GM10248 (cell line): ENCODE measurements around the gene PANK1.

Experiments used
- CTCF ChIA-PET: fragments of 300-600 bp; sonication (Branson Sonifier 250); formaldehyde crosslinking; extraction: SDS; loops from one replicate; lab custom pipeline; 2021; ENCODE audit warnings: antibody characterized with exemption; lab: Yijun Ruan, JAX
- POLR2A ChIA-PET: fragments of 350-650 bp; sonication (Branson Sonifier 250); formaldehyde crosslinking; extraction: SDS; loops from one replicate; lab custom pipeline; 2020; ENCODE audit warnings: antibody characterized with exemption; lab: Yijun Ruan, JAX
- DNase-seq: peaks from one replicate; pipeline ENCODE4 v3.0.0; 2012; ENCODE audit errors: extremely low spot score
- CTCF ChIP-seq: IDR thresholded peaks from 2 replicates; pipeline ENCODE4 v1.5.1; 2012; ENCODE audit warnings: mild to moderate bottlenecking, low read depth; ENCODE audit errors: extremely low read depth, missing control alignments, control extremely low read depth

The PANK1 gene

GRCh38 chr10:89634637-89635036 lies 10.4 kb downstream of the PANK1 start:
- ChIA-PET POLR2A (interaction anchor here (1.5 kb wide), 1 partner anchor 9 kb away, joined by 6 read pairs; no protein-coding TSS in a partner anchor), CTCF (interaction anchor here (1.0 to 1.2 kb wide), 3 partner anchors 13 to 58 kb away, joined by 3 read pairs; no protein-coding TSS in a partner anchor)

GRCh38 chr10:89633484-89633883 lies 11.6 kb downstream of the PANK1 start:
- ChIA-PET CTCF (interaction anchor here (0.8 to 1.2 kb wide), 5 partner anchors 10 to 69 kb away, joined by 3 to 4 read pairs (median 3); no protein-coding TSS in a partner anchor), POLR2A (interaction anchor here (1.5 kb wide), 1 partner anchor 10 kb away, joined by 6 read pairs; no protein-coding TSS in a partner anchor)
- DNase-seq: no peak
- no peak for TF ChIP-seq CTCF

More at GRCh38 chr10:89634637-89635036, 10.4 kb downstream of the PANK1 start:
- no peak for DNase-seq
- no peak for TF ChIP-seq CTCF

GRCh38 chr10:89632824-89633223 lies 12.2 kb downstream of the PANK1 start:
- DNase-seq: no peak
- POLR2A ChIA-PET: interaction anchor here (1.5 kb wide), 1 partner anchor 11 kb away, joined by 6 read pairs; no protein-coding TSS in a partner anchor
- no peak for TF ChIP-seq CTCF
- CTCF ChIA-PET: interaction anchor here (1.1 to 1.2 kb wide), 2 partner anchors 10 to 22 kb away, joined by 4 read pairs; no protein-coding TSS in a partner anchor

GRCh38 chr10:89627830-89628229 lies 17.2 kb downstream of the PANK1 start:
- no peak for DNase-seq
- ChIA-PET POLR2A (no interaction called here), CTCF (no interaction called here)
- no peak for TF ChIP-seq CTCF

- no peak for DNase-seq
- CTCF ChIA-PET: interaction anchor here (0.9 to 2.3 kb wide), 11 partner anchors 8 to 108 kb away, joined by 3 to 7 read pairs (median 3); no protein-coding TSS in a partner anchor
- no peak for TF ChIP-seq CTCF
- POLR2A ChIA-PET: interaction anchor here (2.3 kb wide), 1 partner anchor 19 kb away, joined by 11 read pairs; no protein-coding TSS in a partner anchor
These were observed 19.8 kb downstream of the PANK1 start for GRCh38 chr10:89625041-89625765.

GRCh38 chr10:89624020-89624419 lies 21.0 kb downstream of the PANK1 start:
- ChIA-PET POLR2A (no interaction called here), CTCF (interaction anchor here (2.1 kb wide), 1 partner anchor 12 kb away, joined by 7 read pairs; no protein-coding TSS in a partner anchor)
- TF ChIP-seq CTCF: no peak
- no peak for DNase-seq
